WTC11 (cell line): ENCODE measurements around the gene UMODL1. TPM values are rescaled to one million over a fixed set of nuclear protein-coding genes. Genes with fewer than 3 reads are reported as not detected.

Experiments used
- ATAC-seq: fragments of 200-7000 bp; cut with Tn5 transposase; 2 replicates; pipeline ENCODE4 v1.10.0; 2021; ENCODE audit warnings: mild to moderate bottlenecking, moderate library complexity
- CTCF ChIA-PET: fragments of 300-600 bp; sonication (Branson Sonifier 250); formaldehyde crosslinking; loops from one replicate; lab custom pipeline; 2021; ENCODE audit warnings: antibody characterized with exemption; lab: Charles Lee
- POLR2A ChIA-PET: fragments of 350-600 bp; sonication (Branson Sonifier 250); formaldehyde crosslinking; loops from one replicate; lab custom pipeline; 2021; ENCODE audit warnings: antibody characterized with exemption; lab: Charles Lee
- DNase-seq: peaks from one replicate; pipeline ENCODE4 v3.0.0; 2021; ENCODE audit warnings: low spot score
- H3K27ac Mint-ChIP-seq: 2 replicates; pipeline ENCODE4 v1.8.0; 2021; ENCODE audit warnings: mixed read lengths
- H3K27me3 Mint-ChIP-seq: 2 replicates; pipeline ENCODE4 v1.8.0; 2021; ENCODE audit warnings: low read depth, mild to moderate bottlenecking, moderate library complexity, mixed read lengths
- H3K36me3 Mint-ChIP-seq: 2 replicates; pipeline ENCODE4 v1.8.0; 2021; ENCODE audit warnings: mixed read lengths
- H3K4me1 Mint-ChIP-seq: 2 replicates; pipeline ENCODE4 v1.8.0; 2022; ENCODE audit warnings: mixed read lengths
- H3K4me3 Mint-ChIP-seq: 2 replicates; pipeline ENCODE4 v1.8.0; 2021; ENCODE audit warnings: mild to moderate bottlenecking, moderate library complexity, mixed read lengths
- H3K9me3 Mint-ChIP-seq: 2 replicates; pipeline ENCODE4 v1.8.0; 2021; ENCODE audit warnings: mixed read lengths
- ATF2 ChIP-seq: sonication (generic); formaldehyde crosslinking; IDR thresholded peaks from 2 replicates; pipeline ENCODE4 v1.8.1; 2022; ENCODE audit warnings: low read depth, missing genetic modification reagents, borderline replicate concordance
- ATF3 ChIP-seq: sonication (generic); formaldehyde crosslinking; conservative IDR thresholded peaks from 2 replicates; pipeline ENCODE4 v1.8.1; 2022; ENCODE audit warnings: mild to moderate bottlenecking, missing genetic modification reagents
- CREB1 ChIP-seq: sonication (generic); formaldehyde crosslinking; IDR thresholded peaks from 2 replicates; pipeline ENCODE4 v1.8.0; 2023; ENCODE audit warnings: mild to moderate bottlenecking, missing genetic modification reagents
- E2F5 ChIP-seq: sonication (generic); formaldehyde crosslinking; IDR thresholded peaks from 2 replicates; pipeline ENCODE4 v1.8.1; 2022; ENCODE audit warnings: mild to moderate bottlenecking, moderate library complexity, missing genetic modification reagents
- ETV6 ChIP-seq: sonication (generic); formaldehyde crosslinking; IDR thresholded peaks from 2 replicates; pipeline ENCODE4 v1.8.1; 2022; ENCODE audit warnings: mild to moderate bottlenecking, missing genetic modification reagents
- KAT7 ChIP-seq: sonication (generic); formaldehyde crosslinking; IDR thresholded peaks from 2 replicates; pipeline ENCODE4 v1.8.1; 2023; ENCODE audit warnings: missing genetic modification reagents, mild to moderate bottlenecking, borderline replicate concordance
- MLX ChIP-seq: sonication (generic); formaldehyde crosslinking; IDR thresholded peaks from 2 replicates; pipeline ENCODE4 v1.8.1; 2023; ENCODE audit warnings: mild to moderate bottlenecking, missing genetic modification reagents, moderate library complexity
- NR2C2 ChIP-seq: sonication (generic); formaldehyde crosslinking; IDR thresholded peaks from 2 replicates; pipeline ENCODE4 v1.8.0; 2022; ENCODE audit warnings: mild to moderate bottlenecking, missing genetic modification reagents
- PREB ChIP-seq: sonication (generic); formaldehyde crosslinking; IDR thresholded peaks from 2 replicates; pipeline ENCODE4 v1.8.1; 2022; ENCODE audit warnings: mild to moderate bottlenecking, missing genetic modification reagents, moderate library complexity, borderline replicate concordance
- PRRX2 ChIP-seq: fragments of 250-450 bp; sonication (Bioruptor Pico); IDR thresholded peaks from 2 replicates; pipeline ENCODE4 v1.8.0; 2021; ENCODE audit warnings: mild to moderate bottlenecking
- RELA ChIP-seq: sonication (generic); formaldehyde crosslinking; IDR thresholded peaks from 2 replicates; pipeline ENCODE4 v1.8.1; 2022; ENCODE audit warnings: missing genetic modification reagents, mild to moderate bottlenecking, borderline replicate concordance
- USF1 ChIP-seq: sonication (generic); formaldehyde crosslinking; IDR thresholded peaks from 2 replicates; pipeline ENCODE4 v1.8.0; 2022; ENCODE audit warnings: mild to moderate bottlenecking, missing genetic modification reagents
- ZBTB21 ChIP-seq: sonication (generic); formaldehyde crosslinking; IDR thresholded peaks from 2 replicates; pipeline ENCODE4 v1.8.1; 2023; ENCODE audit warnings: mild to moderate bottlenecking, missing genetic modification reagents, borderline replicate concordance
- ZMAT4 ChIP-seq: fragments of 250-450 bp; sonication (Bioruptor Pico); IDR thresholded peaks from 2 replicates; pipeline ENCODE4 v1.9.0; 2021; ENCODE audit warnings: mild to moderate bottlenecking
- total RNA-seq: library from RNA; stranded (reverse); gene quantifications from 3 replicates; pipeline ENCODE4 v1.2.3, GENCODE V29; 2021
- TF ChIP-seq, protein P1 (sequence below): fragments of 250-450 bp; sonication (Bioruptor Pico); IDR thresholded peaks from 2 replicates; pipeline ENCODE4 v2.1.2; 2022; ENCODE audit warnings: mild to moderate bottlenecking, moderate library complexity
- TF ChIP-seq, protein P2 (sequence below): sonication (generic); formaldehyde crosslinking; IDR thresholded peaks from 2 replicates; pipeline ENCODE4 v1.8.0; 2023; ENCODE audit warnings: missing genetic modification reagents, mild to moderate bottlenecking, borderline replicate concordance

Gene UMODL1
- total RNA-seq, 1 experiment from 2014 or later, result not detected

DNA sequence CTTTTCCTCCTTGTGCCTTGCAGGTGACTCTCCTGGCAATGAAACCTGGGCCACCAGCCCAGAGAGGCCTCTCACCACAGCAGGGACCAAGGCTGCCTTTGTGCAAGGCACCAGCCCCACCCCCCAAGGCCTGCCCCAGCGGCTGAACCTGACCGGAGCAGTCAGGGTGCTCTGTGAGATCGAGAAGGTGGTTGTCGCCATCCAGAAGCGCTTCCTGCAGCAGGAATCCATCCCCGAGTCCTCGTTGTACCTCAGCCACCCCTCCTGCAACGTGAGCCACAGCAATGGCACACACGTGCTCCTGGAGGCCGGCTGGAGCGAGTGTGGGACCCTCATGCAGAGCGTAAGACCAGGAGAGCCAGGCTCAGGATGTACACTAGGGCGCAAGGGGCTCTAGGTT is 51.7 kb downstream of the UMODL1 start:
- POLR2A ChIA-PET, result no interaction called here
- Mint-ChIP-seq H3K9me3 (no peaks in the 10 kb centered on the region), H3K36me3 (no peaks in the 10 kb centered on the region), H3K27me3 (no peaks in the 10 kb centered on the region), H3K4me3 (no peak overlapping the region), H3K4me1 (peaks cover 22% of the 10 kb centered on the region), H3K27ac (no peak overlapping the region)
- CTCF ChIA-PET, result interaction anchor here (1.8 kb wide), 1 partner anchor 306 kb away, joined by 5 read pairs; no protein-coding TSS in a partner anchor
- TF ChIP-seq KAT7 (CRISPR knock-in tag) (no peak), USF1 (CRISPR knock-in tag) (no peak), MLX (CRISPR knock-in tag) (no peak), CREB1 (CRISPR knock-in tag) (no peak), ZBTB21 (CRISPR knock-in tag) (no peak), NR2C2 (CRISPR knock-in tag) (no peak), ETV6 (CRISPR knock-in tag) (no peak), ATF2 (CRISPR knock-in tag) (no peak), PREB (CRISPR knock-in tag) (no peak), E2F5 (no peak), ZMAT4 (CRISPR knock-in tag) (no peak), RELA (CRISPR knock-in tag) (no peak), PRRX2 (no peak), ATF3 (CRISPR knock-in tag) (no peak)
- TF ChIP-seq, protein P1, sequence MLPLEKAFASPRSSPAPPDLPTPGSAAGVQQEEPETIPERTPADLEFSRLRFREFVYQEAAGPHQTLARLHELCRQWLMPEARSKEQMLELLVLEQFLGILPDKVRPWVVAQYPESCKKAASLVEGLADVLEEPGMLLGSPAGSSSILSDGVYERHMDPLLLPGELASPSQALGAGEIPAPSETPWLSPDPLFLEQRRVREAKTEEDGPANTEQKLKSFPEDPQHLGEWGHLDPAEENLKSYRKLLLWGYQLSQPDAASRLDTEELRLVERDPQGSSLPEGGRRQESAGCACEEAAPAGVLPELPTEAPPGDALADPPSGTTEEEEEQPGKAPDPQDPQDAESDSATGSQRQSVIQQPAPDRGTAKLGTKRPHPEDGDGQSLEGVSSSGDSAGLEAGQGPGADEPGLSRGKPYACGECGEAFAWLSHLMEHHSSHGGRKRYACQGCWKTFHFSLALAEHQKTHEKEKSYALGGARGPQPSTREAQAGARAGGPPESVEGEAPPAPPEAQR (CRISPR knock-in tag), result no peak
- TF ChIP-seq, protein P2, sequence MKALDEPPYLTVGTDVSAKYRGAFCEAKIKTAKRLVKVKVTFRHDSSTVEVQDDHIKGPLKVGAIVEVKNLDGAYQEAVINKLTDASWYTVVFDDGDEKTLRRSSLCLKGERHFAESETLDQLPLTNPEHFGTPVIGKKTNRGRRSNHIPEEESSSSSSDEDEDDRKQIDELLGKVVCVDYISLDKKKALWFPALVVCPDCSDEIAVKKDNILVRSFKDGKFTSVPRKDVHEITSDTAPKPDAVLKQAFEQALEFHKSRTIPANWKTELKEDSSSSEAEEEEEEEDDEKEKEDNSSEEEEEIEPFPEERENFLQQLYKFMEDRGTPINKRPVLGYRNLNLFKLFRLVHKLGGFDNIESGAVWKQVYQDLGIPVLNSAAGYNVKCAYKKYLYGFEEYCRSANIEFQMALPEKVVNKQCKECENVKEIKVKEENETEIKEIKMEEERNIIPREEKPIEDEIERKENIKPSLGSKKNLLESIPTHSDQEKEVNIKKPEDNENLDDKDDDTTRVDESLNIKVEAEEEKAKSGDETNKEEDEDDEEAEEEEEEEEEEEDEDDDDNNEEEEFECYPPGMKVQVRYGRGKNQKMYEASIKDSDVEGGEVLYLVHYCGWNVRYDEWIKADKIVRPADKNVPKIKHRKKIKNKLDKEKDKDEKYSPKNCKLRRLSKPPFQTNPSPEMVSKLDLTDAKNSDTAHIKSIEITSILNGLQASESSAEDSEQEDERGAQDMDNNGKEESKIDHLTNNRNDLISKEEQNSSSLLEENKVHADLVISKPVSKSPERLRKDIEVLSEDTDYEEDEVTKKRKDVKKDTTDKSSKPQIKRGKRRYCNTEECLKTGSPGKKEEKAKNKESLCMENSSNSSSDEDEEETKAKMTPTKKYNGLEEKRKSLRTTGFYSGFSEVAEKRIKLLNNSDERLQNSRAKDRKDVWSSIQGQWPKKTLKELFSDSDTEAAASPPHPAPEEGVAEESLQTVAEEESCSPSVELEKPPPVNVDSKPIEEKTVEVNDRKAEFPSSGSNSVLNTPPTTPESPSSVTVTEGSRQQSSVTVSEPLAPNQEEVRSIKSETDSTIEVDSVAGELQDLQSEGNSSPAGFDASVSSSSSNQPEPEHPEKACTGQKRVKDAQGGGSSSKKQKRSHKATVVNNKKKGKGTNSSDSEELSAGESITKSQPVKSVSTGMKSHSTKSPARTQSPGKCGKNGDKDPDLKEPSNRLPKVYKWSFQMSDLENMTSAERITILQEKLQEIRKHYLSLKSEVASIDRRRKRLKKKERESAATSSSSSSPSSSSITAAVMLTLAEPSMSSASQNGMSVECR, result no peak
- ATAC-seq (no peak), DNase-seq (no peak)
